CD4-positive, alpha-beta T cell treated with Interleukin-12 subunit alpha and Interleukin-12 subunit beta, for 1 hour (primary cell): ENCODE results near the gene RALBP1.
"Not testable (repeated sequence)": the region's sequence is repeated elsewhere in the genome, so short reads cannot be mapped to it uniquely, and the experiment has no call there.

Experiments used
- DNase-seq: peaks from one replicate; pipeline ENCODE4 v3.0.0-alpha.2; 2020

The RALBP1 gene

GRCh38 chr18:9474983-9475642, at the start of gene RALBP1:
TSS of gene RALBP1 (plus strand) at chr18:9475513. CDS start at chr18:9513046, 37,533 bp downstream.
- DNase-seq: peak; percentile 98

GRCh38 chr18:9426753-9427152, 48.6 kb upstream of the RALBP1 start:
- no peak for DNase-seq

GRCh38 chr18:9428301-9428706, 47.0 kb upstream of the RALBP1 start:
- no peak for DNase-seq

GRCh38 chr18:9428862-9429661, 46.3 kb upstream of the RALBP1 start:
- DNase-seq: no peak

GRCh38 chr18:9429662-9429993, 45.7 kb upstream of the RALBP1 start:
- DNase-seq: no peak

- DNase-seq: not testable (repeated sequence)
These were observed 45.0 kb upstream of the RALBP1 start for GRCh38 chr18:9430315-9430714.

- DNase-seq: no peak
These were observed 44.0 kb upstream of the RALBP1 start for GRCh38 chr18:9431296-9431695.

- DNase-seq: not testable (repeated sequence)
These were observed 42.2 kb upstream of the RALBP1 start for GRCh38 chr18:9433122-9433521.

- no peak for DNase-seq
These were observed 41.6 kb upstream of the RALBP1 start for GRCh38 chr18:9433671-9434121.

- no peak for DNase-seq
These were observed 41.1 kb upstream of the RALBP1 start for GRCh38 chr18:9434122-9434701.

- no peak for DNase-seq
These were observed 40.3 kb upstream of the RALBP1 start for GRCh38 chr18:9435041-9435440.

- no peak for DNase-seq
These were observed 38.9 kb upstream of the RALBP1 start for GRCh38 chr18:9436206-9436929.

GRCh38 chr18:9437021-9437437, 38.3 kb upstream of the RALBP1 start:
- no peak for DNase-seq

- DNase-seq: no peak
These were observed 37.6 kb upstream of the RALBP1 start for GRCh38 chr18:9437672-9438071.

- DNase-seq: no peak
These were observed 34.3 kb upstream of the RALBP1 start for GRCh38 chr18:9441061-9441460.

- DNase-seq: no peak
These were observed 30.8 kb upstream of the RALBP1 start for GRCh38 chr18:9444549-9444948.

GRCh38 chr18:9446839-9447238, 28.5 kb upstream of the RALBP1 start:
- no peak for DNase-seq

GRCh38 chr18:9447334-9447733, 28.0 kb upstream of the RALBP1 start:
- DNase-seq: no peak

- no peak for DNase-seq
These were observed 25.5 kb upstream of the RALBP1 start for GRCh38 chr18:9449600-9450414.

- not testable (repeated sequence) for DNase-seq
These were observed 24.4 kb upstream of the RALBP1 start for GRCh38 chr18:9450920-9451319.

- no peak for DNase-seq
These were observed 22.0 kb upstream of the RALBP1 start for GRCh38 chr18:9453283-9453682.

GRCh38 chr18:9454061-9454703, 21.1 kb upstream of the RALBP1 start:
- DNase-seq: no peak
